Lower lobe of right lung (tissue), 2 donors: ENCODE results near the gene SLC3A2. TPM values are rescaled to one million over a fixed set of nuclear protein-coding genes. Genes with fewer than 3 reads are reported as not detected.

Experiments
- ATAC-seq, 2 donors: fragments of 200-7000 bp; cut with Tn5 transposase; one replicate each; pipeline ENCODE4 v1.9.1; 2020 to 2022; ENCODE audit warnings: mild to moderate bottlenecking in 2 of 2, moderate library complexity in 2 of 2
- DNase-seq: peaks from one replicate; pipeline ENCODE4 v3.0.0-alpha.2; 2020
- H3K27ac ChIP-seq: fragments of 200-600 bp; one replicate; pipeline ENCODE4 v1.8.0; 2022
- H3K27me3 ChIP-seq: fragments of 200-600 bp; one replicate; pipeline ENCODE4 v1.8.0; 2022; ENCODE audit warnings: low read depth
- H3K36me3 ChIP-seq: fragments of 200-600 bp; one replicate; pipeline ENCODE4 v1.8.0; 2022; ENCODE audit warnings: mild to moderate bottlenecking
- H3K4me1 ChIP-seq: fragments of 200-600 bp; one replicate; pipeline ENCODE4 v1.8.0; 2022
- H3K4me3 ChIP-seq: fragments of 200-600 bp; one replicate; pipeline ENCODE4 v1.8.0; 2022; ENCODE audit warnings: mild to moderate bottlenecking
- H3K9me3 ChIP-seq: fragments of 200-600 bp; one replicate; pipeline ENCODE4 v1.8.0; 2022
- intact Hi-C: fragments of 100-400 bp; cut with DNase I; formaldehyde crosslinking; loops from one replicate; pipeline ENCODE4 v1.11.0; 2022
- total RNA-seq: library from RNA; stranded (reverse); fragmentation: NEBNext Ultra II Directional; extraction: Animal tissue kit (Norgen Biotek cat#: 25700); gene quantifications from one replicate; pipeline ENCODE4 v1.2.1, GENCODE V29; 2021
- TF ChIP-seq, protein P1 (sequence below): fragments of 200-600 bp; IDR thresholded peaks from one replicate; pipeline ENCODE4 v1.8.0; 2022; ENCODE audit warnings: antibody characterized with exemption, mild to moderate bottlenecking
- donor health status: DM: no; HTN: yes; CAD: no; lungs with severe emphysema.

SLC3A2 gene
- total RNA-seq, 1 donor from 2014 or later = 214 TPM

GRCh38 chr11:62912268-62912667 is 31.6 kb downstream of the SLC3A2 start:
- H3K9me3 ChIP-seq = no peaks in the 10 kb centered on the region
- H3K36me3 ChIP-seq = no peaks in the 10 kb centered on the region
- H3K4me3 ChIP-seq = no peak overlapping the region
- intact Hi-C loops = no loop called here
- TF ChIP-seq, protein P1, sequence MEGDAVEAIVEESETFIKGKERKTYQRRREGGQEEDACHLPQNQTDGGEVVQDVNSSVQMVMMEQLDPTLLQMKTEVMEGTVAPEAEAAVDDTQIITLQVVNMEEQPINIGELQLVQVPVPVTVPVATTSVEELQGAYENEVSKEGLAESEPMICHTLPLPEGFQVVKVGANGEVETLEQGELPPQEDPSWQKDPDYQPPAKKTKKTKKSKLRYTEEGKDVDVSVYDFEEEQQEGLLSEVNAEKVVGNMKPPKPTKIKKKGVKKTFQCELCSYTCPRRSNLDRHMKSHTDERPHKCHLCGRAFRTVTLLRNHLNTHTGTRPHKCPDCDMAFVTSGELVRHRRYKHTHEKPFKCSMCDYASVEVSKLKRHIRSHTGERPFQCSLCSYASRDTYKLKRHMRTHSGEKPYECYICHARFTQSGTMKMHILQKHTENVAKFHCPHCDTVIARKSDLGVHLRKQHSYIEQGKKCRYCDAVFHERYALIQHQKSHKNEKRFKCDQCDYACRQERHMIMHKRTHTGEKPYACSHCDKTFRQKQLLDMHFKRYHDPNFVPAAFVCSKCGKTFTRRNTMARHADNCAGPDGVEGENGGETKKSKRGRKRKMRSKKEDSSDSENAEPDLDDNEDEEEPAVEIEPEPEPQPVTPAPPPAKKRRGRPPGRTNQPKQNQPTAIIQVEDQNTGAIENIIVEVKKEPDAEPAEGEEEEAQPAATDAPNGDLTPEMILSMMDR = no peak
- no peaks in the 10 kb centered on the region for H3K27me3 ChIP-seq
- H3K27ac ChIP-seq = no peak overlapping the region
- DNase-seq (no peak), ATAC-seq (no peak)
- H3K4me1 ChIP-seq = peaks cover 31% of the 10 kb centered on the region

GRCh38 chr11:62914416-62914815 is 33.7 kb downstream of the SLC3A2 start:
- Histone ChIP-seq H3K9me3 (no peaks in the 10 kb centered on the region), H3K4me3 (no peak overlapping the region), H3K36me3 (no peaks in the 10 kb centered on the region), H3K27ac (no peak overlapping the region), H3K4me1 (peaks cover 10% of the 10 kb centered on the region), H3K27me3 (no peaks in the 10 kb centered on the region)
- intact Hi-C loops = no loop called here
- no peak for DNase-seq
- ATAC-seq = no peak
- TF ChIP-seq, protein P1 = no peak

GRCh38 chr11:62917906-62918502 is 37.3 kb downstream of the SLC3A2 start:
- Histone ChIP-seq H3K27ac (no peak overlapping the region), H3K4me1 (no peaks in the 10 kb centered on the region), H3K36me3 (no peaks in the 10 kb centered on the region), H3K9me3 (no peaks in the 10 kb centered on the region), H3K4me3 (no peak overlapping the region), H3K27me3 (peaks cover 21% of the 10 kb centered on the region)
- DNase-seq = peak; percentile 9
- intact Hi-C loops = no loop called here
- TF ChIP-seq, protein P1 = no peak
- no peak for ATAC-seq

GRCh38 chr11:62918531-62918930 is 37.8 kb downstream of the SLC3A2 start:
- intact Hi-C loops = no loop called here
- H3K27me3 ChIP-seq = peaks cover 27% of the 10 kb centered on the region
- DNase-seq (peak; percentile 18), ATAC-seq (no peak)
- no peaks in the 10 kb centered on the region for H3K36me3 ChIP-seq
- H3K4me3 ChIP-seq = no peak overlapping the region
- H3K9me3 ChIP-seq = no peaks in the 10 kb centered on the region
- TF ChIP-seq, protein P1 = no peak
- H3K27ac ChIP-seq = no peak overlapping the region
- peaks cover 2% of the 10 kb centered on the region for H3K4me1 ChIP-seq

GRCh38 chr11:62919476-62919875 is 38.8 kb downstream of the SLC3A2 start:
- H3K4me1 ChIP-seq = peaks cover 8% of the 10 kb centered on the region
- TF ChIP-seq, protein P1 = no peak
- H3K9me3 ChIP-seq = no peaks in the 10 kb centered on the region
- no peak for ATAC-seq
- H3K4me3 ChIP-seq = peak overlapping the region; percentile 44
- DNase-seq = peak; percentile 34
- H3K27me3 ChIP-seq = peaks cover 36% of the 10 kb centered on the region
- intact Hi-C loops = no loop called here
- H3K27ac ChIP-seq = no peak overlapping the region
- H3K36me3 ChIP-seq = no peaks in the 10 kb centered on the region
